ENCODE measurements around the gene LRRC36. TPM values are rescaled to one million over a fixed set of nuclear protein-coding genes. Genes with fewer than 3 reads are reported as not detected.

Gene LRRC36
- total RNA-seq, 1 experiment from 2014 or later, result not detected

GRCh38 chr16:67409631-67410030 lies 83.0 kb downstream of the LRRC36 start:
- Histone ChIP-seq H3K36me3 (ENCODE audit: low read depth) (no peaks in the 10 kb centered on the region), H4K20me1 (ENCODE audit: insufficient read depth) (no peaks in the 10 kb centered on the region), H3K27me3 (ENCODE audit: insufficient read depth, low read depth) (no peaks in the 10 kb centered on the region), H3K4me1 (replicated peaks; ENCODE audit: insufficient read depth) (peaks cover 24% of the 10 kb centered on the region), H3K27ac (no peak overlapping the region), H3K4me2 (no peak overlapping the region), H3K9me3 (ENCODE audit: insufficient read depth, low read depth) (no peaks in the 10 kb centered on the region), H3F3A (ENCODE audit: insufficient read depth, low read depth) (peaks cover 10% of the 10 kb centered on the region; the same call in 1 of the 2 replicates), H2AFZ (no peak overlapping the region), H3K4me3 (no peak overlapping the region), H3K79me2 (ENCODE audit: low read depth) (no peaks in the 10 kb centered on the region), H3K9me2 (ENCODE audit: insufficient read depth) (no peaks in the 10 kb centered on the region)
- DNase-seq, result no peak
- no TSS peak for BruUV-seq (replicated peaks)
- TF ChIP-seq EZH2 (IDR thresholded peaks at IDR 0.05; ENCODE audit: low read depth), result no peak
- TF ChIP-seq, protein P1, sequence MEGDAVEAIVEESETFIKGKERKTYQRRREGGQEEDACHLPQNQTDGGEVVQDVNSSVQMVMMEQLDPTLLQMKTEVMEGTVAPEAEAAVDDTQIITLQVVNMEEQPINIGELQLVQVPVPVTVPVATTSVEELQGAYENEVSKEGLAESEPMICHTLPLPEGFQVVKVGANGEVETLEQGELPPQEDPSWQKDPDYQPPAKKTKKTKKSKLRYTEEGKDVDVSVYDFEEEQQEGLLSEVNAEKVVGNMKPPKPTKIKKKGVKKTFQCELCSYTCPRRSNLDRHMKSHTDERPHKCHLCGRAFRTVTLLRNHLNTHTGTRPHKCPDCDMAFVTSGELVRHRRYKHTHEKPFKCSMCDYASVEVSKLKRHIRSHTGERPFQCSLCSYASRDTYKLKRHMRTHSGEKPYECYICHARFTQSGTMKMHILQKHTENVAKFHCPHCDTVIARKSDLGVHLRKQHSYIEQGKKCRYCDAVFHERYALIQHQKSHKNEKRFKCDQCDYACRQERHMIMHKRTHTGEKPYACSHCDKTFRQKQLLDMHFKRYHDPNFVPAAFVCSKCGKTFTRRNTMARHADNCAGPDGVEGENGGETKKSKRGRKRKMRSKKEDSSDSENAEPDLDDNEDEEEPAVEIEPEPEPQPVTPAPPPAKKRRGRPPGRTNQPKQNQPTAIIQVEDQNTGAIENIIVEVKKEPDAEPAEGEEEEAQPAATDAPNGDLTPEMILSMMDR (conservative IDR thresholded peaks at IDR 0.05), result no peak
- intact Hi-C loops (cut with micrococcal nuclease; ENCODE audit: unreplicated experiment), result no loop called here
- ChIA-PET POLR2A (ENCODE audit: unreplicated experiment) (no interaction called here), CTCF (interaction anchor here (0.9 kb wide), 1 partner anchor 71 kb away, joined by 3 read pairs; no protein-coding TSS in a partner anchor)

- H3K4me3 ChIP-seq, result no peak overlapping the region
- DNase-seq, result no peak
- ChIA-PET POLR2A (ENCODE audit: unreplicated experiment) (no interaction called here), CTCF (interaction anchor here (0.8 kb wide), 1 partner anchor 40 kb away, joined by 3 read pairs; no protein-coding TSS in a partner anchor)
- H3K4me1 ChIP-seq (replicated peaks; ENCODE audit: insufficient read depth), result peaks cover 8% of the 10 kb centered on the region; the same call in 1 of the 2 replicates
- H3K9me3 ChIP-seq (ENCODE audit: insufficient read depth, low read depth), result no peaks in the 10 kb centered on the region
- intact Hi-C loops (cut with micrococcal nuclease; ENCODE audit: unreplicated experiment), result no loop called here
- H3F3A ChIP-seq (ENCODE audit: insufficient read depth, low read depth), result 0 out of 2 replicates have a peak, but pooled peaks cover 5% of the 10 kb centered on the region
- no peak overlapping the region for H2AFZ ChIP-seq
- H3K9me2 ChIP-seq (ENCODE audit: insufficient read depth), result no peaks in the 10 kb centered on the region
- H3K27me3 ChIP-seq (ENCODE audit: insufficient read depth, low read depth), result no peaks in the 10 kb centered on the region
- H3K36me3 ChIP-seq (ENCODE audit: low read depth), result no peaks in the 10 kb centered on the region
- no peaks in the 10 kb centered on the region for H3K79me2 ChIP-seq (ENCODE audit: low read depth)
- H3K4me2 ChIP-seq, result no peak overlapping the region
- H3K27ac ChIP-seq, result no peak overlapping the region
- no TSS peak for BruUV-seq (replicated peaks)
- no peaks in the 10 kb centered on the region for H4K20me1 ChIP-seq (ENCODE audit: insufficient read depth)
- TF ChIP-seq, protein P1 (conservative IDR thresholded peaks at IDR 0.05), result no peak
- no peak for TF ChIP-seq EZH2 (IDR thresholded peaks at IDR 0.05; ENCODE audit: low read depth)
These were observed 84.7 kb downstream of the LRRC36 start for GRCh38 chr16:67411339-67411738.

GRCh38 chr16:67412294-67412693 lies 85.7 kb downstream of the LRRC36 start:
- Histone ChIP-seq H3K79me2 (ENCODE audit: low read depth) (no peaks in the 10 kb centered on the region), H3K27ac (no peak overlapping the region), H3K27me3 (ENCODE audit: insufficient read depth, low read depth) (no peaks in the 10 kb centered on the region), H3K9me2 (ENCODE audit: insufficient read depth) (no peaks in the 10 kb centered on the region), H3F3A (ENCODE audit: insufficient read depth, low read depth) (0 out of 2 replicates have a peak, but pooled peaks cover 5% of the 10 kb centered on the region), H3K9me3 (ENCODE audit: insufficient read depth, low read depth) (no peaks in the 10 kb centered on the region), H4K20me1 (ENCODE audit: insufficient read depth) (no peaks in the 10 kb centered on the region), H2AFZ (no peak overlapping the region), H3K4me2 (no peak overlapping the region), H3K4me1 (replicated peaks; ENCODE audit: insufficient read depth) (peaks cover 8% of the 10 kb centered on the region), H3K36me3 (ENCODE audit: low read depth) (no peaks in the 10 kb centered on the region), H3K4me3 (no peak overlapping the region)
- no peak for TF ChIP-seq EZH2 (IDR thresholded peaks at IDR 0.05; ENCODE audit: low read depth)
- TF ChIP-seq, protein P1 (conservative IDR thresholded peaks at IDR 0.05), result no peak
- intact Hi-C loops (cut with micrococcal nuclease; ENCODE audit: unreplicated experiment), result no loop called here
- no peak for DNase-seq
- ChIA-PET CTCF (interaction anchor here (0.5 to 0.7 kb wide), 2 partner anchors 14 to 21 kb away, joined by 3 read pairs; no protein-coding TSS in a partner anchor), POLR2A (ENCODE audit: unreplicated experiment) (interaction anchor here (0.6 kb wide), 1 partner anchor 101 kb away, joined by 3 read pairs; no protein-coding TSS in a partner anchor)
- no TSS peak for BruUV-seq (replicated peaks)
